Loucy (cell line): ENCODE data around the gene CCDC201.

ENCODE experiments used
- H2AFZ ChIP-seq: fragments of 200-600 bp; sonication (generic); 2 replicates; pipeline ENCODE4 v1.6.0; 2016; ENCODE audit warnings: antibody characterized with exemption, mild to moderate bottlenecking, low read length, moderate library complexity
- H3F3A ChIP-seq: fragments of 200-600 bp; 2 replicates; pipeline ENCODE4 v1.6.0; 2016; ENCODE audit warnings: antibody characterized with exemption, low read depth, mild to moderate bottlenecking
- H3K27me3 ChIP-seq: fragments of 200-600 bp; sonication (generic); 2 replicates; pipeline ENCODE4 v1.6.1; 2014; ENCODE audit warnings: low read length, mild to moderate bottlenecking; ENCODE audit not compliant: insufficient read depth, poor library complexity, severe bottlenecking
- H3K36me3 ChIP-seq: fragments of 200-600 bp; sonication (generic); 2 replicates; pipeline ENCODE4 v1.6.1; 2016; ENCODE audit warnings: low read length; ENCODE audit not compliant: insufficient read depth
- H3K4me1 ChIP-seq: fragments of 200-600 bp; sonication (generic); 2 replicates; pipeline ENCODE4 v1.5.1; 2014; ENCODE audit warnings: low read length, mild to moderate bottlenecking; ENCODE audit not compliant: insufficient read depth, poor library complexity, severe bottlenecking
- H3K4me2 ChIP-seq: fragments of 200-600 bp; sonication (generic); 2 replicates; pipeline ENCODE4 v1.6.0; 2014; ENCODE audit warnings: antibody characterized with exemption, low read length, low read depth, mild to moderate bottlenecking; ENCODE audit not compliant: poor library complexity, severe bottlenecking
- H3K4me3 ChIP-seq: fragments of 200-600 bp; sonication (generic); 2 replicates; pipeline ENCODE4 v1.5.1; 2014; ENCODE audit warnings: low read length, mild to moderate bottlenecking, mixed read lengths; ENCODE audit not compliant: poor library complexity, severe bottlenecking
- H3K79me2 ChIP-seq: fragments of 200-600 bp; sonication (generic); 2 replicates; pipeline ENCODE4 v1.6.1; 2014; ENCODE audit warnings: low read length; ENCODE audit not compliant: insufficient read depth
- H3K9ac ChIP-seq: fragments of 200-600 bp; sonication (generic); 2 replicates; pipeline ENCODE4 v1.6.0; 2014; ENCODE audit warnings: mild to moderate bottlenecking, low read depth, low read length, moderate library complexity; ENCODE audit not compliant: poor library complexity, severe bottlenecking
- H3K9me2 ChIP-seq: fragments of 200-600 bp; sonication (generic); replicated peaks from 2 replicates; pipeline ENCODE4 v1.6.1; 2016; ENCODE audit warnings: low read depth, low read length, mixed read lengths
- H3K9me3 ChIP-seq: fragments of 200-600 bp; sonication (generic); 2 replicates; pipeline ENCODE4 v1.6.1; 2014; ENCODE audit warnings: mild to moderate bottlenecking, antibody characterized with exemption, low read length, low read depth; ENCODE audit not compliant: insufficient read depth
- H4K20me1 ChIP-seq: fragments of 200-600 bp; sonication (generic); 2 replicates; pipeline ENCODE4 v1.6.0; 2014; ENCODE audit warnings: antibody characterized with exemption, low read length, mild to moderate bottlenecking; ENCODE audit not compliant: insufficient read depth, poor library complexity, severe bottlenecking
- EZH2phosphoT487 ChIP-seq: fragments of 200-600 bp; IDR thresholded peaks from 2 replicates; pipeline ENCODE4 v1.6.1; 2018; ENCODE audit warnings: antibody characterized with exemption, mild to moderate bottlenecking, moderate library complexity, borderline replicate concordance
- TF ChIP-seq, protein P1 (sequence below): fragments of 200-600 bp; sonication (generic); conservative IDR thresholded peaks from 2 replicates; pipeline ENCODE4 v1.5.1; 2014; ENCODE audit warnings: mild to moderate bottlenecking, antibody characterized with exemption, low read length

CCDC201 gene

DNA sequence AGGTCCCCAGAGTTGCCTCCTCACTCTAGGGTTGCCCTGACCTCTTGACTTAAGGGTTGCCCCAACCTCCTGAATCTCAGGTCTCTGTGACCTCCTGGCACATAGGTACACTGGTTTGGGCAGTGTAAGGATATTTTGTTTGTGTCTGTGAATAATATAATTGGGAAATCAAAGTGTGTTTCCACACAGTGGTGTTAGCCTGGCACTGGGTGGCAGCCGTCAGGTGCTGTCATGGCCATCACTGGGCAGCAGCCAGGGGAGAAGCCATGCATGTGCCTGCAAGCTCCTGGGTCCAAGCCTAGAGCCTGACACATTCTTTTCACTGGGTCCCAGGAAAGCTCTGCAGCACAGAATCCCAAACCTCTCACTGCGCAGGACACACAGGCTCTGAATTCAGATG lies 3.6 kb upstream of the CCDC201 start:
- no peaks in the 10 kb centered on the region for H3K36me3 ChIP-seq
- no peaks in the 10 kb centered on the region for H4K20me1 ChIP-seq
- H3K9me3 ChIP-seq, result no peaks in the 10 kb centered on the region
- no peaks in the 10 kb centered on the region for H3K27me3 ChIP-seq
- H3K4me3 ChIP-seq, result no peak overlapping the region
- no peaks in the 10 kb centered on the region for H3F3A ChIP-seq
- no peak overlapping the region for H3K9ac ChIP-seq
- no peaks in the 10 kb centered on the region for H3K79me2 ChIP-seq
- TF ChIP-seq, protein P1, sequence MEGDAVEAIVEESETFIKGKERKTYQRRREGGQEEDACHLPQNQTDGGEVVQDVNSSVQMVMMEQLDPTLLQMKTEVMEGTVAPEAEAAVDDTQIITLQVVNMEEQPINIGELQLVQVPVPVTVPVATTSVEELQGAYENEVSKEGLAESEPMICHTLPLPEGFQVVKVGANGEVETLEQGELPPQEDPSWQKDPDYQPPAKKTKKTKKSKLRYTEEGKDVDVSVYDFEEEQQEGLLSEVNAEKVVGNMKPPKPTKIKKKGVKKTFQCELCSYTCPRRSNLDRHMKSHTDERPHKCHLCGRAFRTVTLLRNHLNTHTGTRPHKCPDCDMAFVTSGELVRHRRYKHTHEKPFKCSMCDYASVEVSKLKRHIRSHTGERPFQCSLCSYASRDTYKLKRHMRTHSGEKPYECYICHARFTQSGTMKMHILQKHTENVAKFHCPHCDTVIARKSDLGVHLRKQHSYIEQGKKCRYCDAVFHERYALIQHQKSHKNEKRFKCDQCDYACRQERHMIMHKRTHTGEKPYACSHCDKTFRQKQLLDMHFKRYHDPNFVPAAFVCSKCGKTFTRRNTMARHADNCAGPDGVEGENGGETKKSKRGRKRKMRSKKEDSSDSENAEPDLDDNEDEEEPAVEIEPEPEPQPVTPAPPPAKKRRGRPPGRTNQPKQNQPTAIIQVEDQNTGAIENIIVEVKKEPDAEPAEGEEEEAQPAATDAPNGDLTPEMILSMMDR, result no peak
- TF ChIP-seq EZH2phosphoT487, result no peak
- no peak overlapping the region for H2AFZ ChIP-seq
- no peaks in the 10 kb centered on the region for H3K9me2 ChIP-seq
- H3K4me1 ChIP-seq, result no peaks in the 10 kb centered on the region
- no peak overlapping the region for H3K4me2 ChIP-seq

GRCh38 chr7:45874408-45875131 lies 1.7 kb upstream of the CCDC201 start:
- Histone ChIP-seq H3K36me3 (no peaks in the 10 kb centered on the region), H3K9me3 (no peaks in the 10 kb centered on the region), H3K4me2 (no peak overlapping the region), H3K79me2 (no peaks in the 10 kb centered on the region), H3K4me1 (no peaks in the 10 kb centered on the region), H3F3A (no peaks in the 10 kb centered on the region), H2AFZ (no peak overlapping the region), H3K27me3 (no peaks in the 10 kb centered on the region), H3K4me3 (no peak overlapping the region), H3K9ac (no peak overlapping the region), H3K9me2 (no peaks in the 10 kb centered on the region), H4K20me1 (no peaks in the 10 kb centered on the region)
- TF ChIP-seq EZH2phosphoT487, result no peak
- TF ChIP-seq, protein P1, result no peak

GRCh38 chr7:45873355-45873754 lies 473 bp upstream of the CCDC201 start:
- H3K9me3 ChIP-seq, result no peaks in the 10 kb centered on the region
- no peaks in the 10 kb centered on the region for H3F3A ChIP-seq
- TF ChIP-seq EZH2phosphoT487, result no peak
- TF ChIP-seq, protein P1, result no peak
- H2AFZ ChIP-seq, result no peak overlapping the region
- no peaks in the 10 kb centered on the region for H3K9me2 ChIP-seq
- no peak overlapping the region for H3K4me2 ChIP-seq
- H3K4me3 ChIP-seq, result no peak overlapping the region
- H4K20me1 ChIP-seq, result no peaks in the 10 kb centered on the region
- H3K9ac ChIP-seq, result no peak overlapping the region
- H3K4me1 ChIP-seq, result no peaks in the 10 kb centered on the region
- H3K36me3 ChIP-seq, result no peaks in the 10 kb centered on the region
- no peaks in the 10 kb centered on the region for H3K27me3 ChIP-seq
- no peaks in the 10 kb centered on the region for H3K79me2 ChIP-seq
